HT1080 (cell line): ENCODE data around the gene CHRNB2. TPM values are rescaled to one million over a fixed set of nuclear protein-coding genes. Genes with fewer than 3 reads are reported as not detected.

Experiments
- total RNA-seq: library from RNA; depleted of rRNA; stranded (reverse); fragments of >200 nt; shearing (Covaris generic); gene quantifications from 2 replicates; pipeline ENCODE4 v1.2.3, GENCODE V29; 2014; rRNA removed

Gene CHRNB2
- total RNA-seq, 1 experiment from 2014 or later, result 0.88 TPM

Other genes starting within 250 kb of the CHRNB2 start
- gene AQP10, start 246.7 kb upstream of the CHRNB2 start, total RNA-seq, result not detected in 2 replicates
- 126 and 169 TPM in 2 replicates for gene ATP8B2, start 242.3 kb upstream of the CHRNB2 start, total RNA-seq
- gene IL6R, start 162.4 kb upstream of the CHRNB2 start, total RNA-seq, result 13.8 and 25.4 TPM in 2 replicates
- gene TDRD10, start 65.6 kb upstream of the CHRNB2 start, total RNA-seq, result not detected in 2 replicates
- not detected in 2 replicates for gene SHE, start 65.4 kb upstream of the CHRNB2 start, total RNA-seq
- 32.8 and 38.4 TPM in 2 replicates for gene UBE2Q1, start 9.1 kb upstream of the CHRNB2 start, total RNA-seq
- gene ADAR, start 40.4 kb downstream of the CHRNB2 start, total RNA-seq, result 98.3 and 107 TPM in 2 replicates